CD4-positive, alpha-beta memory T cell (primary cell): ENCODE measurements around the gene FASTK. TPM values are rescaled to one million over a fixed set of nuclear protein-coding genes. Genes with fewer than 3 reads are reported as not detected.

Experiments
- CTCF ChIA-PET: fragments of 350-600 bp; sonication (Branson Sonifier 250); formaldehyde crosslinking; loops from one replicate; lab custom pipeline; 2021; ENCODE audit warnings: inconsistent platforms; ENCODE audit not compliant: partially characterized antibody; lab: Charles Lee
- POLR2A ChIA-PET: fragments of 350-600 bp; sonication (Branson Sonifier 250); formaldehyde crosslinking; loops from one replicate; lab custom pipeline; 2021; ENCODE audit not compliant: partially characterized antibody; lab: Charles Lee
- DNase-seq, 5 donors: peaks; one replicate each; pipeline versions ENCODE4 v3.0.0 to v3.0.0-alpha.2; 2020 to 2022; ENCODE audit warnings: mixed read lengths in 1 of 5
- H3K27ac ChIP-seq: one replicate; pipeline ENCODE4 v1.7.0; 2013; ENCODE audit warnings: low read depth, low read length
- H3K27me3 ChIP-seq: 2 replicates; pipeline ENCODE4 v1.7.0; 2013; ENCODE audit warnings: mild to moderate bottlenecking, low read length, moderate library complexity; ENCODE audit not compliant: insufficient read depth
- H3K36me3 ChIP-seq: 2 replicates; pipeline ENCODE4 v1.7.0; 2013; ENCODE audit warnings: mild to moderate bottlenecking, low read length, moderate library complexity; ENCODE audit not compliant: insufficient read depth
- H3K4me1 ChIP-seq: 2 replicates; pipeline ENCODE4 v1.7.0; 2013; ENCODE audit warnings: mild to moderate bottlenecking, low read length, moderate library complexity; ENCODE audit not compliant: insufficient read depth
- H3K4me3 ChIP-seq, 2 donors: one replicate each; pipeline ENCODE4 v1.7.0; 2013; ENCODE audit warnings: low read length in 2 of 2, mild to moderate bottlenecking in 1 of 2
- H3K9me3 ChIP-seq, 2 donors: one replicate each; pipeline ENCODE4 v1.7.0; 2013; ENCODE audit warnings: low read length in 2 of 2, control low read depth in 1 of 2; ENCODE audit not compliant: control insufficient read depth in 1 of 2
- H3K27ac Mint-ChIP-seq, 7 donors: one replicate each; pipeline ENCODE4 v1.8.0; 2020 to 2021; ENCODE audit warnings: mixed read lengths in 7 of 7, mild to moderate bottlenecking in 6 of 7, inconsistent platforms in 3 of 7, moderate library complexity in 3 of 7
- H3K27me3 Mint-ChIP-seq, 2 donors: one replicate each; pipeline ENCODE4 v1.8.0; 2020 to 2021; ENCODE audit warnings: mixed read lengths in 2 of 2
- H3K36me3 Mint-ChIP-seq, 2 donors: one replicate each; pipeline ENCODE4 v1.8.0; 2020 to 2021; ENCODE audit warnings: mixed read lengths in 2 of 2, inconsistent platforms in 1 of 2, mild to moderate bottlenecking in 1 of 2
- H3K4me1 Mint-ChIP-seq, 4 donors: one replicate each; pipeline ENCODE4 v1.8.0; 2020 to 2021; ENCODE audit warnings: mixed read lengths in 4 of 4, mild to moderate bottlenecking in 1 of 4
- H3K4me3 Mint-ChIP-seq, 8 donors: one replicate each; pipeline ENCODE4 v1.8.0; 2020 to 2021; ENCODE audit warnings: mixed read lengths in 8 of 8, mild to moderate bottlenecking in 7 of 8, moderate library complexity in 6 of 8, inconsistent platforms in 3 of 8
- H3K9me3 Mint-ChIP-seq, 8 donors: one replicate each; pipeline ENCODE4 v1.8.0; 2020 to 2021; ENCODE audit warnings: mixed read lengths in 8 of 8, mild to moderate bottlenecking in 5 of 8, inconsistent platforms in 3 of 8, moderate library complexity in 1 of 8
- intact Hi-C: fragments of 100-400 bp; cut with micrococcal nuclease; formaldehyde crosslinking; loops from one replicate; pipeline ENCODE4 v1.15.1; 2023
- polyA plus RNA-seq, 2 donors: library from polyadenylated mRNA; unstranded; fragments of 300-500 nt; fragmentation: Illumina TruSeq; gene quantifications; one replicate each; pipeline ENCODE4 v1.2.3, GENCODE V29; 2021
- total RNA-seq, 2 experiments: library from RNA; stranded (reverse); gene quantifications; one replicate each; pipeline ENCODE4 v1.2.3, GENCODE V29; 2021

FASTK gene
- total and polyA plus RNA-seq, 4 experiments from 2014 or later, result 51.2 to 126 (median 92.5) TPM

GRCh38 chr7:151083071-151083823, 2.6 kb upstream of the FASTK start, which contains the start of gene TMUB1:
Gene TMUB1 (minus strand): TSS chr7:151083493. CDS start chr7:151082563, 930 bp downstream.
- POLR2A ChIA-PET, result interaction anchor here (0.5 to 6.4 kb wide), 14 partner anchors 11 to 1584 kb away, joined by 3 to 68 read pairs (median 4); partner anchors contain the start of genes ABCB8, CDK5 and SLC4A2
- CTCF ChIA-PET, result interaction anchor here (1.1 to 2.8 kb wide), 5 partner anchors 13 to 65 kb away, joined by 3 to 11 read pairs (median 3); partner anchors contain the start of gene ABCB8
- Mint-ChIP-seq H3K4me1 (peaks cover 25 to 61% (median 40%) of the 10 kb centered on the region in 4 donors), H3K27ac (peak within 1 kb of the TSS; percentile 90 to 99 (median 97)), H3K36me3 (peaks cover 0 to 16% of the 10 kb centered on the region in 2 donors), H3K9me3 (peaks cover 0 to 2% (median 0%) of the 10 kb centered on the region in 8 donors), H3K27me3 (no peaks in the 10 kb centered on the region), H3K4me3 (peak within 1 kb of the TSS; percentile 89 to 95 (median 92))
- no peaks in the 10 kb centered on the region for H3K27me3 ChIP-seq
- peak within 1 kb of the TSS; percentile 36 to 74 for H3K4me3 ChIP-seq
- intact Hi-C loops, result loop anchor here (1.0 to 10.0 kb wide), 3 partner anchors 55 to 149 kb away; partner anchors contain the start of genes ABCB8, CHPF2 and KCNH2
- peak within 1 kb of the TSS; percentile 90 for H3K27ac ChIP-seq
- peaks cover 67% of the 10 kb centered on the region for H3K4me1 ChIP-seq
- peaks cover 5% of the 10 kb centered on the region for H3K36me3 ChIP-seq
- no peaks in the 10 kb centered on the region for H3K9me3 ChIP-seq
- peak; percentile 84 to 97 (median 86) for DNase-seq

- peaks cover 25 to 59% (median 38%) of the 10 kb centered on the region in 4 donors for H3K4me1 Mint-ChIP-seq
- Histone ChIP-seq H3K27me3 (no peaks in the 10 kb centered on the region), H3K27ac (peak overlapping the region; percentile 90), H3K9me3 (no peaks in the 10 kb centered on the region), H3K4me1 (peaks cover 58% of the 10 kb centered on the region), H3K4me3 (peak overlapping the region; percentile 29 to 74), H3K36me3 (peaks cover 5% of the 10 kb centered on the region)
- DNase-seq, result no peak
- ChIA-PET CTCF (interaction anchor here (2.8 kb wide), 1 partner anchor 54 kb away, joined by 11 read pairs; the partner anchor contains the start of gene ABCB8), POLR2A (interaction anchor here (0.5 to 6.4 kb wide), 13 partner anchors 10 to 265 kb away, joined by 3 to 68 read pairs (median 6); partner anchors contain the start of genes ABCB8, CDK5 and SLC4A2)
- no peaks in the 10 kb centered on the region for H3K27me3 Mint-ChIP-seq
- intact Hi-C loops, result loop anchor here (1.0 to 10.0 kb wide), 3 partner anchors 54 to 150 kb away; partner anchors contain the start of genes ABCB8, CHPF2 and KCNH2
- peak overlapping the region; percentile 90 to 99 (median 97) for H3K27ac Mint-ChIP-seq
- peaks cover 0 to 2% (median 0%) of the 10 kb centered on the region in 8 donors for H3K9me3 Mint-ChIP-seq
- H3K36me3 Mint-ChIP-seq, result peaks cover 0 to 18% of the 10 kb centered on the region in 2 donors
- peak overlapping the region; percentile 84 to 95 (median 92) for H3K4me3 Mint-ChIP-seq
Observed at GRCh38 chr7:151082141-151083070, 1.8 kb upstream of the FASTK start.

DNA sequence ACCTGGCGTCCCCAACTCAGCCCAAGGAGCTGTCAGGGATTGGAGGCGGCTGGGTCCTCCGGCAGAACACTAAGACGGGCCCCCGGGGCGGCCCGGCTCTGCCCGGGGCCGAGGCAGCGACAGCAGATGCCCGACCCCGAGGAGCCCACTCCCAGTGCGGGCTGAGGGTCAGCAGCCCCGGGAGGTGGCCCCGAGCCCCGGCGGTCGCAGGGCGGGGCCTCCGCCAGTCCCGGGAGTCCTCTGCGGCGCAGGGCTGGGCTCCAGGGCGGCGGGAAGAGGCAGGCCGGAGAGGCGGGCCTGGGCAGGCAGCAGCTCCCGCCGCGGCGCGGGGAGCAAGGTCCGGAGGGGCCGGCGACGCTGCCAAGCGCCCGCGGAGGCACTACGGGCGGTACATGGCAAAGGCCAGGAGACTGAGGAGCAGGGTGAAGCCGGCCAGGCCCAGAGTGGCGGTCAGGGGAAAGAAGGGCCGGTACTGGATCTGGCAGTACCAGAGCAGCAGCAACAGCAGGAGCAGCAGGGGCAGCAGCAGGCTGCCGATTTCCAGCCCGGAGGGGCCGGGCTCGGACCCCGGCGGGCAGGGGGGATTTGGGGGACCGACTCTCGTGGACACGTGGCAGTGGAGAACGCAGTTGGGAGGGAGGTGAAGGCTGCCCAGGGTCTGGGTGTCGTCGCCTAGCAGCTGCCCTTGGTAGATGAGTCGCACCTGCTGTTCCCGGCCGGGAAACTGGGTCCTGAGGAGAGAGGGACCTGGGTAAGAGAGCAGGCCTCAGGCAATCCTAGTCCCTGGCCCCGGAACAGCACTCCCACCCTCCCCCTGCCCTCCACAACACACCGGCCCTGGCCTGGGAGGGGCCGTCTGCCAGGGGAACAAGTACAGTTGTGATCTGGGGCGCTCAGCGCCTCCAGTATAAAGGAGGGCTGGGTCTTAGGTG, 827 bp upstream of the FASTK start:
- DNase-seq, result no peak
- peaks cover 5% of the 10 kb centered on the region for H3K36me3 ChIP-seq
- peak overlapping the region in 1 of 2 donors; percentile 91 for H3K4me3 ChIP-seq
- H3K9me3 ChIP-seq, result no peaks in the 10 kb centered on the region
- H3K27ac Mint-ChIP-seq, result peak overlapping the region; percentile 46 to 90 (median 80)
- ChIA-PET POLR2A (interaction anchor here (0.6 to 6.4 kb wide), 14 partner anchors 13 to 143 kb away, joined by 3 to 68 read pairs (median 4); partner anchors contain the start of genes ABCB8, CDK5 and SLC4A2), CTCF (no interaction called here)
- peaks cover 55% of the 10 kb centered on the region for H3K4me1 ChIP-seq
- peaks cover 0 to 2% (median 0%) of the 10 kb centered on the region in 8 donors for H3K9me3 Mint-ChIP-seq
- peaks cover 0 to 18% of the 10 kb centered on the region in 2 donors for H3K36me3 Mint-ChIP-seq
- peaks cover 25 to 59% (median 38%) of the 10 kb centered on the region in 4 donors for H3K4me1 Mint-ChIP-seq
- peak overlapping the region; percentile 44 to 92 (median 87) for H3K4me3 Mint-ChIP-seq
- H3K27me3 Mint-ChIP-seq, result no peaks in the 10 kb centered on the region
- H3K27ac ChIP-seq, result peak overlapping the region; percentile 90
- no peaks in the 10 kb centered on the region for H3K27me3 ChIP-seq
- intact Hi-C loops, result loop anchor here (5.0 to 10.0 kb wide), 2 partner anchors 107 to 151 kb away; partner anchors contain the start of genes CHPF2 and KCNH2

DNA sequence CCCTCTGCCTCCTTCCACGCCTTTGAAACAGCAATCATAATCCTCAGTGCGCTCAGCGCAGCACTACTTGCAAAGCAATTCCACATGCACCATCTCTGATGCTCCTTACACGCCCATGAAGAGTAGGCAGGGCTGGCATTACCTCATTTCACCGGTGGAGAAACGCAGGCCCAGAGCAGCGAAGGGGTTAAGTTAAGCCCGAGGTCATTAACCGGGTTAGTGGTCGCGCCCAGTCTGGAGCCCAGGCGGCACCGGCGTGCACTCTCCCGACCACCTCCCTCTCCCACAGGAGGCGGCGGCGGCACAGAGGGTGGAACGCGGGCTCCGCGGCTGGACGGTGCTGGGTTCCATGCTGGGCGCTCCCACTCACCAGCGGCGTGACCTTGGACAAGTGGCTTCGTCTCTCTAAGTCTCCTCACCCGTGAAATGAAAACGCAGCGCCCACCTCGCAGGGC, 515 bp downstream of the FASTK start:
- intact Hi-C loops, result loop anchor here (1.0 to 10.0 kb wide), 3 partner anchors 22 to 152 kb away; partner anchors contain the start of genes CHPF2 and KCNH2
- Histone ChIP-seq H3K4me3 (peak overlapping the region; percentile 91 to 93), H3K27me3 (no peaks in the 10 kb centered on the region), H3K36me3 (peaks cover 9% of the 10 kb centered on the region), H3K9me3 (no peaks in the 10 kb centered on the region), H3K27ac (peak overlapping the region; percentile 90), H3K4me1 (peaks cover 47% of the 10 kb centered on the region)
- CTCF ChIA-PET, result no interaction called here
- Mint-ChIP-seq H3K4me3 (peak overlapping the region; percentile 83 to 90 (median 88)), H3K27me3 (no peaks in the 10 kb centered on the region), H3K27ac (peak overlapping the region; percentile 72 to 97 (median 91)), H3K4me1 (peaks cover 18 to 51% (median 31%) of the 10 kb centered on the region in 4 donors), H3K36me3 (peaks cover 0 to 26% of the 10 kb centered on the region in 2 donors), H3K9me3 (peaks cover 0 to 2% (median 0%) of the 10 kb centered on the region in 8 donors)
- POLR2A ChIA-PET, result interaction anchor here (0.6 to 6.4 kb wide), 12 partner anchors 12 to 142 kb away, joined by 3 to 68 read pairs (median 4); partner anchors contain the start of genes ABCB8, CDK5 and SLC4A2
- DNase-seq, result no peak

DNA sequence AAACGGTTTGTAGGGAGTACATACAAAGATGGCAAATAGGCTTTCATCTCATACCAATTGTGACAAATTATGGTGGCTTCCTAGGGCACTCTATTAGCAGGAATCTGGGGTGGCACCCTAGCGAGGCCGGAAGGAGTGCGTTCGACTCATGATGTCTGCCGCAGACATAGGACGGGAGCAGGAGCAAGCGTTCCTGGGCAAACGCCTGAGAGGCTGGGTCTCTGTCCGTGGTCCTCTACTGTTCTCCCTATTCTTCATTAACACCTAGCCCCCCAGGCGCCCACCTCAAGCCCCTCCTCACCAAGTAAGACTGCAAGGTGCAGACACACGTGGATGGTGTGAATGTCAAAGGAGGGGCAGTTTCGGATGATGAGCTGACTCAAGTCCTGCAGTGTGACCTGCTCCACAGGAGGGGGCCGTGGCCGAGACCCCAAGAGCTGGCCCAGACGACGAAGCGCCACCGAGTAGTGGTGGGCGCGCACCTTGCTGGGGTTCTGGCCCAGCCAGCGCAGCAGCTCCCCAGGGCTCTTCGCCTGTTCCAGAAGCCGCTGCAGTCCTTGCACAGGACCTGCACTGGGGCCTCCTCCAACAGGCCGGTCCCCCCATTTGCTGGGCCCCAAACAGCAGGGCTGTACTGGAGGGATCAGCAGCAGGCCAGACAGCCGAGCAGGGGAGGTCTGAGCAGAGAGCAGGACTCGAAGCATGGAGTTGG, 1.3 kb downstream of the FASTK start:
- no peak for DNase-seq
- ChIA-PET CTCF (no interaction called here), POLR2A (interaction anchor here (0.6 to 1.6 kb wide), 2 partner anchors 9 to 21 kb away, joined by 3 to 5 read pairs; no protein-coding TSS in a partner anchor)
- no peaks in the 10 kb centered on the region for H3K9me3 ChIP-seq
- intact Hi-C loops, result no loop called here
- no peaks in the 10 kb centered on the region for H3K27me3 ChIP-seq
- H3K36me3 ChIP-seq, result peaks cover 12% of the 10 kb centered on the region
- Mint-ChIP-seq H3K27ac (peak overlapping the region; percentile 48 to 93 (median 83)), H3K4me1 (peaks cover 14 to 45% (median 25%) of the 10 kb centered on the region in 4 donors), H3K4me3 (peak overlapping the region; percentile 83 to 90 (median 88)), H3K36me3 (peaks cover 0 to 23% of the 10 kb centered on the region in 2 donors), H3K9me3 (no peaks in the 10 kb centered on the region), H3K27me3 (no peaks in the 10 kb centered on the region)
- peaks cover 46% of the 10 kb centered on the region for H3K4me1 ChIP-seq
- H3K27ac ChIP-seq, result peak overlapping the region; percentile 90
- peak overlapping the region; percentile 91 to 93 for H3K4me3 ChIP-seq
